ENCODE data around the gene PLPP7.

DNA sequence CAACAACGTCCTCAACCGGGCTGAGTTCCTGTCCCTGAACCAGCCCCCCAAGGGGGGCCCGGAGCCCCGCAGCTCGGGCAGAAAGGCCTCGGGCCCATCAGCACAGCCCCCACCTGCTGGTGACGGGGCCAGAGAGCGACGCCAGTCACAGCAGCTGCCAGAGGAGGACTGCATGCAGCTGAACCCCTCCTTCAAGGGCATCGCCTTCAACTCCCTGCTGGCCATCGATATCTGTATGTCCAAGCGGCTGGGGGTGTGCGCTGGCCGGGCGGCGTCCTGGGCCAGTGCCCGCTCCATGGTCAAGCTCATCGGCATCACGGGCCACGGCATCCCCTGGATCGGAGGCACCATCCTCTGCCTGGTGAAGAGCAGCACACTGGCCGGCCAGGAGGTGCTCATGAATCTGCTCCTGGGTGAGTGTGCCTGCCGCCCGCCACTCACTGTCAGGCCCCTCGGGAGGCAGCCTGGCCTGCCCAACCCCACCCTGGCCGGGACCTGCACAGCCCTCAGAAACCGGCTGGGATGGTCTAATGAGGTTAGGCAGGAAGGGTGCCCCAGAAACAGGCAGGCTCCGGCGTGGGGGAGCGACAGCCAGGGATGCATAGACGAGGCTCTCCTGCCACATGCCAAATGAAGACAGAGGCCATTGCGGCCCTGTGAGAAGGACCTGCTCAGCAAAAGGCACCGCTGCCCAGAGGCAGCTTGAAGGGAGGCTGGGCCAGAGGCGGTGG, 678 bp downstream of the PLPP7 start:
- TF ChIP-seq, protein P1, sequence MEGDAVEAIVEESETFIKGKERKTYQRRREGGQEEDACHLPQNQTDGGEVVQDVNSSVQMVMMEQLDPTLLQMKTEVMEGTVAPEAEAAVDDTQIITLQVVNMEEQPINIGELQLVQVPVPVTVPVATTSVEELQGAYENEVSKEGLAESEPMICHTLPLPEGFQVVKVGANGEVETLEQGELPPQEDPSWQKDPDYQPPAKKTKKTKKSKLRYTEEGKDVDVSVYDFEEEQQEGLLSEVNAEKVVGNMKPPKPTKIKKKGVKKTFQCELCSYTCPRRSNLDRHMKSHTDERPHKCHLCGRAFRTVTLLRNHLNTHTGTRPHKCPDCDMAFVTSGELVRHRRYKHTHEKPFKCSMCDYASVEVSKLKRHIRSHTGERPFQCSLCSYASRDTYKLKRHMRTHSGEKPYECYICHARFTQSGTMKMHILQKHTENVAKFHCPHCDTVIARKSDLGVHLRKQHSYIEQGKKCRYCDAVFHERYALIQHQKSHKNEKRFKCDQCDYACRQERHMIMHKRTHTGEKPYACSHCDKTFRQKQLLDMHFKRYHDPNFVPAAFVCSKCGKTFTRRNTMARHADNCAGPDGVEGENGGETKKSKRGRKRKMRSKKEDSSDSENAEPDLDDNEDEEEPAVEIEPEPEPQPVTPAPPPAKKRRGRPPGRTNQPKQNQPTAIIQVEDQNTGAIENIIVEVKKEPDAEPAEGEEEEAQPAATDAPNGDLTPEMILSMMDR (IDR thresholded peaks at IDR 0.05): no peak
- no peak for TF ChIP-seq EZH2phosphoT487 (IDR thresholded peaks at IDR 0.05)
- TF ChIP-seq EZH2 (IDR thresholded peaks at IDR 0.05): no peak

Measured in neural progenitor cell (in vitro differentiated cells).